Muscle layer of duodenum (tissue), 2 donors: ENCODE measurements around the gene ERBIN.
"Not testable (repeated sequence)": the region's sequence is repeated elsewhere in the genome, so short reads cannot be mapped to it uniquely, and the experiment has no call there.

Experiments
- H3K27ac ChIP-seq: one replicate; pipeline ENCODE4 v1.7.0; 2013; ENCODE audit warnings: mild to moderate bottlenecking, low read length
- H3K27me3 ChIP-seq: one replicate; pipeline ENCODE4 v1.7.0; 2013; ENCODE audit warnings: low read depth, mild to moderate bottlenecking, control low read depth, low read length
- H3K36me3 ChIP-seq, 2 donors: one replicate each; pipeline ENCODE4 v1.7.0; 2013; ENCODE audit warnings: low read length in 2 of 2, control low read depth in 1 of 2, mild to moderate bottlenecking in 1 of 2; ENCODE audit not compliant: insufficient read depth in 2 of 2, control insufficient read depth in 1 of 2
- H3K4me1 ChIP-seq, 2 donors: one replicate each; pipeline ENCODE4 v1.7.0; 2013; ENCODE audit warnings: low read length in 2 of 2, mild to moderate bottlenecking in 2 of 2, control low read depth in 1 of 2, moderate library complexity in 1 of 2; ENCODE audit not compliant: insufficient read depth in 2 of 2, control insufficient read depth in 1 of 2
- H3K4me3 ChIP-seq, 2 donors: one replicate each; pipeline ENCODE4 v1.7.0; 2013; ENCODE audit warnings: low read length in 2 of 2, low read depth in 1 of 2, mild to moderate bottlenecking in 1 of 2
- H3K9me3 ChIP-seq, 2 donors: one replicate each; pipeline ENCODE4 v1.7.0; 2013; ENCODE audit warnings: low read length in 2 of 2, control low read depth in 1 of 2, mild to moderate bottlenecking in 1 of 2; ENCODE audit not compliant: control insufficient read depth in 1 of 2
- donor health status: healthy.

The ERBIN gene, protein sequence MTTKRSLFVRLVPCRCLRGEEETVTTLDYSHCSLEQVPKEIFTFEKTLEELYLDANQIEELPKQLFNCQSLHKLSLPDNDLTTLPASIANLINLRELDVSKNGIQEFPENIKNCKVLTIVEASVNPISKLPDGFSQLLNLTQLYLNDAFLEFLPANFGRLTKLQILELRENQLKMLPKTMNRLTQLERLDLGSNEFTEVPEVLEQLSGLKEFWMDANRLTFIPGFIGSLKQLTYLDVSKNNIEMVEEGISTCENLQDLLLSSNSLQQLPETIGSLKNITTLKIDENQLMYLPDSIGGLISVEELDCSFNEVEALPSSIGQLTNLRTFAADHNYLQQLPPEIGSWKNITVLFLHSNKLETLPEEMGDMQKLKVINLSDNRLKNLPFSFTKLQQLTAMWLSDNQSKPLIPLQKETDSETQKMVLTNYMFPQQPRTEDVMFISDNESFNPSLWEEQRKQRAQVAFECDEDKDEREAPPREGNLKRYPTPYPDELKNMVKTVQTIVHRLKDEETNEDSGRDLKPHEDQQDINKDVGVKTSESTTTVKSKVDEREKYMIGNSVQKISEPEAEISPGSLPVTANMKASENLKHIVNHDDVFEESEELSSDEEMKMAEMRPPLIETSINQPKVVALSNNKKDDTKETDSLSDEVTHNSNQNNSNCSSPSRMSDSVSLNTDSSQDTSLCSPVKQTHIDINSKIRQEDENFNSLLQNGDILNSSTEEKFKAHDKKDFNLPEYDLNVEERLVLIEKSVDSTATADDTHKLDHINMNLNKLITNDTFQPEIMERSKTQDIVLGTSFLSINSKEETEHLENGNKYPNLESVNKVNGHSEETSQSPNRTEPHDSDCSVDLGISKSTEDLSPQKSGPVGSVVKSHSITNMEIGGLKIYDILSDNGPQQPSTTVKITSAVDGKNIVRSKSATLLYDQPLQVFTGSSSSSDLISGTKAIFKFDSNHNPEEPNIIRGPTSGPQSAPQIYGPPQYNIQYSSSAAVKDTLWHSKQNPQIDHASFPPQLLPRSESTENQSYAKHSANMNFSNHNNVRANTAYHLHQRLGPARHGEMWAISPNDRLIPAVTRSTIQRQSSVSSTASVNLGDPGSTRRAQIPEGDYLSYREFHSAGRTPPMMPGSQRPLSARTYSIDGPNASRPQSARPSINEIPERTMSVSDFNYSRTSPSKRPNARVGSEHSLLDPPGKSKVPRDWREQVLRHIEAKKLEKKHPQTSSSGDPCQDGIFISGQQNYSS (N-terminal part only)

DNA sequence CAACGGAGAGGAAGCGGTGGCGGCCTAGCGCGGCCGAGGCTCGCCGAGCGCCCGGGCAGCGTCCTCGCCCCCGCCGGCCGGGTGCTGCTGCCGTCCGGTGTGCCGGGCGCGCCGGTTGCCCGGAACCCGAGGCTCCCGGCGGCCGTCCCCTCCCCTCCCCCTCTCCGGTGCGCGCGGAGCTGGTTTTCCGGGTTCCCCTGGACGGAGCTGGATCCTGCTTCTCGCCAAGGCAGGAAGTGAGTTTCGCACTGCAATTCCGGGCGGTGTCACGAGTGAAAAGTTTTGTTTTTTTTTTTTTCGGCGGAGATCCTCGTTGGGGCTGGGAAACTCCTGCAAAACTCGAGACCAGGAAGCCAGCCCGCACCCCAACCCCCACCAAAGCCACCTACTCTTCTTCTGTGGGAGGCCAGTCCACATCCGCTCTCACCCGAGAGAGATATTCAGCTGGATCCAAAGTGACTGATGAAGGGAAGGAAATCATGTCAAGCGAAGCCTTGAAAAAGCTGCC, at the start of gene ERBIN:
Gene ERBIN (plus strand): TSS at position 300 of the 508 bp plus-strand sequence. CDS start 66,144 bp downstream, outside the sequence.
- Histone ChIP-seq H3K4me1 (peaks cover 3 to 17% of the 10 kb centered on the region in 2 donors), H3K27ac (peak within 1 kb of the TSS; percentile 98), H3K27me3 (no peaks in the 10 kb centered on the region), H3K36me3 (peaks cover 0 to 10% of the 10 kb centered on the region in 2 donors), H3K9me3 (no peaks in the 10 kb centered on the region), H3K4me3 (peak within 1 kb of the TSS; percentile 73 to 89)

DNA sequence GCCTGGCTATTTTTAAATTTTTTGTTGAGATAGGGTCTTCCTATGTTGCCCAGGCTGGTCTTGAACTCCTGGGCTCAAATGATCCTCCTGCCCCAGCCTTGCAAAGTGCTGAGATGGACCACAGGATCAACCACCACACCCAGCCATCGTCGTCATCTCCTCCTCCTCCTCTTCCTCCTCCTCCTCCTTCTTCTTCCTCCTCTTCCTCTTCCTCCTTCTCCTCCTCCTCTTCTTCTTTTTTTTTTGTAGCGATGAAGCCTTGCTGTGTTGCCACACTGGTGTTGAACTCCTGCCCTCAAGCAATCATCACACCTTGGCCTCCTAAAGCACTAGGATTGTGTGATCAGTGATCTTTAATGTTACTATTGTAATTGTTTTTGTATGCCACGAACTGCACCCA, 49.4 kb upstream of the ERBIN start:
- H3K4me1 ChIP-seq: no peaks in the 10 kb centered on the region
- no peak overlapping the region for H3K4me3 ChIP-seq
- H3K36me3 ChIP-seq: no peaks in the 10 kb centered on the region
- peaks cover 0 to 3% of the 10 kb centered on the region in 2 donors for H3K9me3 ChIP-seq
- H3K27ac ChIP-seq: no peak overlapping the region
- no peaks in the 10 kb centered on the region for H3K27me3 ChIP-seq

DNA sequence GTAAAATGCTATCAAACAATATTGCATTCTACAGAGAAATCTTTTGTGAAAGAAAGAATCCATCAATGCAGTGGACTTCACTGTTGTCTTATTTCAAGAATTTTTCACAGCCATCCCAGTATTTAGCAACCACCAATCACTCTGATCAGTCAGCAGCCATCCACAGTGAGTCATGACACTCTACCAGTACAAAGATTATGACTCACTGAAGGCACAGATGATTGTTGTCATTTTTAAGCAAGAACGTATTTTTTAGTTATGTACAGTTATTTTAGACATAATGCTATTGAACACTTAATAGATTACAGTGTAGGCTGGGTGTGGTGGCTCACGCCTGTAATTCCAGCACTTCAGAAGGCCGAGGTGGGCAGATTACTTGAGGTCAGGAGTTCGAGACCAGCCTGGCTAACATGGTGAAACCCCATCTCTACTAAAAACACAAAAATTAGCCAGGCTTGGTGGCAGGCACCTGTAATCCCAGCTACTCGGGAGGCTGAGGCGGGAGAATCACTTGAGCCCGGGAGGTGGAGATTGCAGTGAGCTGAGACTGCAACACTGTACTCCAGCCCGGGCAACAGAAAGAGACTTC, 46.6 kb upstream of the ERBIN start:
- not testable (repeated sequence) for H3K27ac ChIP-seq, H3K36me3 ChIP-seq, H3K9me3 ChIP-seq, H3K27me3 ChIP-seq, H3K4me3 ChIP-seq, H3K4me1 ChIP-seq

DNA sequence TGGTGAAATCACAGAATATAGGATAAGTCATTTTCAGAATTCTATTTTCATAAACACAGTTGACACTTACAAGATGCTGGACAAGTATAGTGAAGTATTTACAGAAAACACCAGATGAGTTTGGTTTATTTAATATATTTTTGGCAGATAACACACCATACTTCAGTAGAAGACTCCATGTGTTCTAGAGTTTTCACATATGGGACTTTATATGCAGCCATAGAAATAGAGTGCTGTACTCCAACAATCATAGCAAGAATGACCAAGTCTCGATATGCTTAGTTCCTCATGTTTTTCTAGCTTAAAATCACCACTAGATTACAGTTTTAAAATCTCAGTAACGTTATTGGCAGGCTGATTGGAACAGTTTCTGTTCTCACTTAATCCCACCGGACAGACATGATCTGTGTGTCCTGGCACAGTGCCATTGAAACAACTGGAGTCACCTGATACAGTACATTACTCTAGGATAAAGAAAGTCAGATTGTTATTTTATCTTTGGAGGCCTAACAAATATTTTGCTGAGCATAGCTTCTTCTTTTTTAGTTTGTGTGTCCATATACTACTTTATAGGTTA, 45.8 kb upstream of the ERBIN start:
- Histone ChIP-seq H3K27ac (no peak overlapping the region), H3K27me3 (no peaks in the 10 kb centered on the region), H3K9me3 (peaks cover 0 to 3% of the 10 kb centered on the region in 2 donors), H3K4me3 (no peak overlapping the region), H3K4me1 (no peaks in the 10 kb centered on the region), H3K36me3 (no peaks in the 10 kb centered on the region)

DNA sequence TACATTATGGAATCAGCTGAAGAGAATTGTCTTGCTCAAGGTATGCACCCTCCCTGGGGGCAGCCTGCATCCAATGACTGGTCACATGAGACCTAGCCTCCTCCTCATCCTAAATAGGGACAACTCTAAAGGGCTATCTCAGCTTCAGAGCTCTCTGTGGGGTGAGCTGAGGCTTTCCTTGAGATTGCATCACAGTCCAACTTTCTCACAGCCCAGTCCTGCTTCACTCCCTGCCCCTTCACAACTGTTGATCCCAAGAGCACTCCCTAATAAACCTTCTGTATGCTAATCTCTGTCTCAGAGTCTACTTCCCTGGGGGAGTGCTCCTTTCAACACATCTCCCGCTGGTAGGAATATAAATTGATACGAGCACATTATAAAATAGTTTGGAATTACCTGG, 44.1 kb upstream of the ERBIN start:
- Histone ChIP-seq H3K36me3 (no peaks in the 10 kb centered on the region), H3K9me3 (peaks cover 0 to 3% of the 10 kb centered on the region in 2 donors), H3K27me3 (no peaks in the 10 kb centered on the region), H3K4me3 (no peak overlapping the region), H3K27ac (no peak overlapping the region), H3K4me1 (no peaks in the 10 kb centered on the region)

DNA sequence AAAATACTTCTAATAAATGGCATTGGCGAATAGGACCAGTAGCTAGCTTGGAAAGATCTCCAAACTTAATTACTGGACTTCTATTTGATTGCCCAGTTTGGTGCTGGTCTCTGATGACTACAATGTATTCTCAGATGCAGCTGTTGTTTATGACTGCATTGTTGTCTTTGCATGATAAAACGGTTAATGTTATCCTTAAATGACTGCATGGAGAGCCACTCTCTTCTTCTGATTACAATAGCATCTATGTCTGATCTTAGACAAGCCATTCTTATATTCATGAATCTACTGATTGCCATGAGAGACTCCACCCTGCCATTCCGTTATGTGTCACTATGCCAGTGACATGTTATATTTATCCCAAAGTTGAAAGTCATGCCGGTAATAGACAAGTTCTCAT, 42.9 kb upstream of the ERBIN start:
- Histone ChIP-seq H3K27ac (no peak overlapping the region), H3K27me3 (no peaks in the 10 kb centered on the region), H3K4me3 (no peak overlapping the region), H3K4me1 (no peaks in the 10 kb centered on the region), H3K36me3 (no peaks in the 10 kb centered on the region), H3K9me3 (no peaks in the 10 kb centered on the region)

DNA sequence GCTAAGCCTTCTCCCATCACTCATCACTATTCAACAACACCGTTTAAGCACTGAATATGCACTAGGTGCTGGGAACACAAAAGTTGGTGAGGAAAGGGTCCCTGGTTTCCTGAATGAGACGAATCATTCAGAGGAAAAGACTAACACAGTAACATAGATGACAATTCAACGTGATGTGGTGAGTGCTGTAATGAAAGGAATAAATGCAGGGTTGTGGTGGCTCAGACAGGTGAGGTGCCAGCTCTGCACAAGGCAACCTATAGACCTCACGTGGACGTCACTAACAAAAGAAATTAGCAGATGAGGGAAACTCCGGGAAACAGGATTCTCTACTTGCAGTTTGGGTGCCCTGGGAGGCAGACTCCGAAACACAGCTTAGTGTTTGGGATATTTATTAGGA, 40.0 kb upstream of the ERBIN start:
- H3K4me1 ChIP-seq: no peaks in the 10 kb centered on the region
- no peak overlapping the region for H3K4me3 ChIP-seq
- no peaks in the 10 kb centered on the region for H3K27me3 ChIP-seq
- H3K27ac ChIP-seq: no peak overlapping the region
- no peaks in the 10 kb centered on the region for H3K36me3 ChIP-seq
- H3K9me3 ChIP-seq: no peaks in the 10 kb centered on the region

DNA sequence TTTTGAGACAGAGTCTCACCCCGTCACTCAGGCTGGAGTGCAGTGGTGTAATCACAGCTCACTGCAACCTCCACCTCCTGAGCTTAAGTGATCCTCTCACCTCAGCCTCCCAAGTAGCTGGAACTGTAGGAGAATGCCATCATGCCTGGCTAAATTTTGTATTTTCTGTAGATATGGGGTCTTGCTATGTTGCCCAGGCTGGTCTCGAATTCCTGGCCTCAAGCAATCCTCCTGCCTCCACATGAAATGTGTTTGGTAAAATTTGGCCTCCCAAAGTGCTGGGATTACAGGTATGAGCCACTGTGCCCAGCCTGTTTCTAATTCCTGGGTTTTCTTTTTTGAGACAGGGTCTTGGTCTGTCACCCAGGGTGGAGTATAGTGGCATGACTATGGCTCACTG, 34.4 kb upstream of the ERBIN start:
- not testable (repeated sequence) for H3K27me3 ChIP-seq, H3K4me1 ChIP-seq, H3K4me3 ChIP-seq, H3K36me3 ChIP-seq, H3K9me3 ChIP-seq, H3K27ac ChIP-seq

DNA sequence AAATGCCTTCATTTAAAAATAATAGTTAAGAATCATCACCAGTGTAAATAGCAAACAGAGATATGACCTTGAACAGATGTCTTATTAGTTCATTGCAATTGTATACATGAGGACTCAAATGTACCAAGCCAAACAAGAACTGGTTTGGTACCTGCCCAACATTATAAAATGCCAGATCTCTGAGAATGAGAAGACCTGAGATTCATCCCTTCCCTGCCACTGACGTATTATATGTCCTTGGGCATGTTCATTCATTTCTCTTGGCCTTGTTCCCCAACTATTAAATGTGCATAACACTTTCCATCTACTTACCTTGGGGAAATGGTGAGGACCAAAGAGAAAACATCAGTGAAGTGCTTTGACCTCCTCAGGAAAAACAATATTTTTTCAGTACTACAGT, 33.6 kb upstream of the ERBIN start:
- Histone ChIP-seq H3K4me3 (no peak overlapping the region), H3K9me3 (no peaks in the 10 kb centered on the region), H3K27ac (no peak overlapping the region), H3K27me3 (no peaks in the 10 kb centered on the region), H3K4me1 (no peaks in the 10 kb centered on the region), H3K36me3 (no peaks in the 10 kb centered on the region)

DNA sequence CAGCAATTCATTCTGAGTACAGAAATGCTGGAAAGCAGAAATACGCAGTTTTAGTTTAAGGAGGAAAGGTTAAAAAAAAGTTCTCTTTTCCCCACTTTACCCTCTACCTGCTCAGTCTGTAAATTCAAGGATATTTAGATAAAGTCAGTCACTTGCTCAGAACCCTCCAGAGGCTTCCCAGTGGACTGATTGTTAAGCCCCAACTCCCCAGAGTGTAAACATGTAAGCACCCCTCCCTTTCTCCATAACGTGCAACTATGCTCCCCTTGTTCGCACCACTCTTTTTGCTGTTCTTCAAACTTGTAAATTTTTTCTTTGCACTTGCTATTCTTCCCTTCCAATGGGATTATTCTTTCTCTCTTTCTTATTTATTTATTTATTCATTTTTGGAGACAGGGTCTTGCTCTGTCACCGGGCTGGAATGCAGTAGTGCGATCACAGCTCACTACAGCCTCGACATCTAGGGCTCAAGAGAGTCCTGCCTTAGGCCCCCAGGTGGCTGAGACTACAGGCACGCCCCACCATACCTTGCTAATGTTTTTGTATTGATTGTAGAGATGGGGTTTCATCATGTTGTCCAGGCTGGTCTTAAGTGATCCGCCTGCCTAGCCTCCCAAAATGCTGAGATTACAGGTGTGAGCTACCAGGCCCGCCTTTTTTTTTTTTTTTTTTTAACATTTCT, 32.5 kb upstream of the ERBIN start:
- Histone ChIP-seq H3K4me3 (no peak overlapping the region), H3K27me3 (no peaks in the 10 kb centered on the region)

More for the DNA sequence above, 32.5 kb upstream of the ERBIN start:
- Histone ChIP-seq H3K27ac (no peak overlapping the region), H3K9me3 (no peaks in the 10 kb centered on the region), H3K4me1 (no peaks in the 10 kb centered on the region), H3K36me3 (no peaks in the 10 kb centered on the region)
